Neural progenitor cell (in vitro differentiated cells): ENCODE results near the gene RASEF. TPM values are rescaled to one million over a fixed set of nuclear protein-coding genes. Genes with fewer than 3 reads are reported as not detected.
"Not testable (repeated sequence)": the region's sequence is repeated elsewhere in the genome, so short reads cannot be mapped to it uniquely, and the experiment has no call there.

ENCODE experiments used
- DNase-seq: peaks from one replicate; pipeline ENCODE4 v3.0.0-alpha.2; 2016; ENCODE audit warnings: low spot score
- H2AFZ ChIP-seq: fragments of 200-600 bp; sonication (generic); replicated peaks from 2 replicates; pipeline ENCODE4 v1.6.1; 2016; ENCODE audit warnings: antibody characterized with exemption
- H3F3A ChIP-seq: fragments of 200-600 bp; sonication (generic); 2 replicates; pipeline ENCODE4 v1.6.1; 2016; ENCODE audit warnings: antibody characterized with exemption, low read depth
- H3K27ac ChIP-seq: fragments of 200-600 bp; sonication (generic); 2 replicates; pipeline ENCODE4 v1.5.1; 2016; ENCODE audit warnings: mild to moderate bottlenecking
- H3K27me3 ChIP-seq: fragments of 200-600 bp; sonication (generic); 2 replicates; pipeline ENCODE4 v1.6.1; 2016; ENCODE audit warnings: mild to moderate bottlenecking, moderate library complexity
- H3K36me3 ChIP-seq: fragments of 200-600 bp; sonication (generic); 2 replicates; pipeline ENCODE4 v1.5.1; 2016
- H3K4me1 ChIP-seq: fragments of 200-600 bp; sonication (generic); 2 replicates; pipeline ENCODE4 v1.6.1; 2016; ENCODE audit warnings: mixed run types
- H3K4me2 ChIP-seq: fragments of 200-600 bp; sonication (generic); 2 replicates; pipeline ENCODE4 v1.6.1; 2016
- H3K4me3 ChIP-seq: fragments of 200-600 bp; sonication (generic); 2 replicates; pipeline ENCODE4 v1.5.1; 2016
- H3K79me2 ChIP-seq: fragments of 200-600 bp; sonication (generic); 2 replicates; pipeline ENCODE4 v1.6.1; 2016; ENCODE audit warnings: low read depth
- H3K9ac ChIP-seq: fragments of 200-600 bp; sonication (generic); 2 replicates; pipeline ENCODE4 v1.6.1; 2016
- H3K9me3 ChIP-seq: fragments of 200-600 bp; sonication (generic); 2 replicates; pipeline ENCODE4 v1.5.1; 2016; ENCODE audit warnings: low read depth
- H4K20me1 ChIP-seq: fragments of 200-600 bp; sonication (generic); 2 replicates; pipeline ENCODE4 v1.6.1; 2016; ENCODE audit warnings: low read depth
- H3K27ac Mint-ChIP-seq: 3 replicates; pipeline ENCODE4 v1.8.0; 2021; ENCODE audit warnings: mixed read lengths
- H3K27me3 Mint-ChIP-seq: 2 replicates; pipeline ENCODE4 v1.8.0; 2022; ENCODE audit warnings: low read depth, mild to moderate bottlenecking, inconsistent platforms, moderate library complexity, mixed read lengths; ENCODE audit not compliant: insufficient read depth
- H3K36me3 Mint-ChIP-seq: 3 replicates; pipeline ENCODE4 v1.8.0; 2021; ENCODE audit warnings: mixed read lengths
- H3K4me1 Mint-ChIP-seq: 3 replicates; pipeline ENCODE4 v1.8.0; 2021; ENCODE audit warnings: mixed read lengths
- H3K4me3 Mint-ChIP-seq: 3 replicates; pipeline ENCODE4 v1.8.0; 2021; ENCODE audit warnings: mild to moderate bottlenecking, moderate library complexity, mixed read lengths
- H3K9me3 Mint-ChIP-seq: 3 replicates; pipeline ENCODE4 v1.8.0; 2020; ENCODE audit warnings: mixed read lengths
- CTCF ChIP-seq: fragments of 200-600 bp; sonication (generic); IDR thresholded peaks from 2 replicates; pipeline ENCODE4 v1.5.1; 2017; ENCODE audit warnings: antibody characterized with exemption, mild to moderate bottlenecking
- EZH2 ChIP-seq: fragments of 200-600 bp; sonication (generic); IDR thresholded peaks from 2 replicates; pipeline ENCODE4 v1.6.1; 2017; ENCODE audit warnings: antibody characterized with exemption, mild to moderate bottlenecking, moderate library complexity
- EZH2phosphoT487 ChIP-seq: fragments of 200-600 bp; sonication (generic); IDR thresholded peaks from 2 replicates; pipeline ENCODE4 v1.6.1; 2017; ENCODE audit warnings: antibody characterized with exemption
- total RNA-seq: library from RNA; depleted of rRNA; stranded (reverse); fragments of >200 nt; gene quantifications from 2 replicates; pipeline ENCODE4 v1.2.3, GENCODE V29; 2015; ENCODE audit warnings: low replicate concordance

The RASEF gene
- total RNA-seq, 1 donor from 2014 or later = 0.21 TPM

- Histone ChIP-seq H3K4me1 (peaks cover 6% of the 10 kb centered on the region), H2AFZ (no peak overlapping the region), H3K79me2 (no peaks in the 10 kb centered on the region), H4K20me1 (no peaks in the 10 kb centered on the region), H3K9ac (no peak overlapping the region), H3K36me3 (no peaks in the 10 kb centered on the region), H3K9me3 (no peaks in the 10 kb centered on the region), H3F3A (no peaks in the 10 kb centered on the region), H3K27ac (peak overlapping the region; percentile 6), H3K4me3 (no peak overlapping the region), H3K27me3 (no peaks in the 10 kb centered on the region), H3K4me2 (no peak overlapping the region)
- Mint-ChIP-seq H3K4me3 (no peak overlapping the region), H3K27ac (no peak overlapping the region), H3K4me1 (no peaks in the 10 kb centered on the region), H3K27me3 (peaks cover 4% of the 10 kb centered on the region), H3K36me3 (no peaks in the 10 kb centered on the region), H3K9me3 (no peaks in the 10 kb centered on the region)
- peak; percentile 31 for DNase-seq
- TF ChIP-seq EZH2phosphoT487 = no peak
- no peak for TF ChIP-seq EZH2
- TF ChIP-seq CTCF = no peak
Measured at GRCh38 chr9:82934949-82935348, 128.0 kb downstream of the RASEF start.

- not testable (repeated sequence) for H3K27me3 ChIP-seq, H3K4me1 ChIP-seq, H4K20me1 ChIP-seq, H3K27me3 Mint-ChIP-seq, H3K27ac Mint-ChIP-seq, H3K36me3 ChIP-seq, H2AFZ ChIP-seq, H3K4me3 ChIP-seq, H3K9me3 Mint-ChIP-seq, H3K36me3 Mint-ChIP-seq, H3K4me1 Mint-ChIP-seq, H3K9me3 ChIP-seq, H3K79me2 ChIP-seq, H3F3A ChIP-seq, H3K9ac ChIP-seq, H3K27ac ChIP-seq, DNase-seq, H3K4me2 ChIP-seq, H3K4me3 Mint-ChIP-seq
Measured at GRCh38 chr9:82934025-82934424, 128.9 kb downstream of the RASEF start.

- peaks cover 4% of the 10 kb centered on the region for H3K27me3 Mint-ChIP-seq
- TF ChIP-seq EZH2 (no peak), EZH2phosphoT487 (no peak), CTCF (no peak)
- Histone ChIP-seq H3K4me2 (no peak overlapping the region), H3K4me3 (no peak overlapping the region), H4K20me1 (no peaks in the 10 kb centered on the region), H3K27me3 (no peaks in the 10 kb centered on the region), H3K27ac (no peak overlapping the region), H3K36me3 (no peaks in the 10 kb centered on the region), H3K4me1 (peaks cover 10% of the 10 kb centered on the region), H3K9ac (no peak overlapping the region), H3K79me2 (no peaks in the 10 kb centered on the region), H3F3A (peaks cover 2% of the 10 kb centered on the region), H3K9me3 (no peaks in the 10 kb centered on the region), H2AFZ (no peak overlapping the region)
- H3K9me3 Mint-ChIP-seq = no peaks in the 10 kb centered on the region
- H3K36me3 Mint-ChIP-seq = no peaks in the 10 kb centered on the region
- no peak overlapping the region for H3K4me3 Mint-ChIP-seq
- no peak for DNase-seq
- H3K27ac Mint-ChIP-seq = no peak overlapping the region
- H3K4me1 Mint-ChIP-seq = peaks cover 4% of the 10 kb centered on the region
Measured at GRCh38 chr9:82930116-82930515, 132.8 kb downstream of the RASEF start.
